SK-N-SH treated with all-trans-retinoic acid at 6 μM for 48 hours (cell line): ENCODE results near the gene MYO9A.
"Not testable (repeated sequence)": the region's sequence is repeated elsewhere in the genome, so short reads cannot be mapped to it uniquely, and the experiment has no call there.

Source experiments
- ATAC-seq: fragments of 200-7000 bp; cut with Tn5 transposase; 3 replicates; pipeline ENCODE4 v1.9.1; 2020; ENCODE audit warnings: mild to moderate bottlenecking, moderate library complexity
- ARNTL ChIP-seq: fragments of 450-650 bp; formaldehyde crosslinking; IDR thresholded peaks from 2 replicates; pipeline ENCODE4 v1.5.0; 2020; ENCODE audit warnings: low read depth, mild to moderate bottlenecking, moderate library complexity, borderline replicate concordance
- CREB5 ChIP-seq: fragments of 250-450 bp; sonication (Bioruptor Pico); IDR thresholded peaks from 2 replicates; pipeline ENCODE4 v1.5.1; 2020; ENCODE audit warnings: low read depth, mild to moderate bottlenecking, moderate library complexity
- CSDC2 ChIP-seq: fragments of 250-450 bp; sonication (Bioruptor Pico); IDR thresholded peaks from 2 replicates; pipeline ENCODE4 v1.5.0; 2020; ENCODE audit warnings: mild to moderate bottlenecking, moderate library complexity
- CSRNP3 ChIP-seq: fragments of 250-450 bp; sonication (Bioruptor Pico); IDR thresholded peaks from 2 replicates; pipeline ENCODE4 v1.5.1; 2021; ENCODE audit warnings: mild to moderate bottlenecking, moderate library complexity
- ESRRG ChIP-seq: fragments of 250-450 bp; sonication (Bioruptor Pico); IDR thresholded peaks from 2 replicates; pipeline ENCODE4 v1.6.1; 2021; ENCODE audit warnings: mild to moderate bottlenecking
- GLIS3 ChIP-seq: fragments of 250-450 bp; sonication (Bioruptor Pico); IDR thresholded peaks from 2 replicates; pipeline ENCODE4 v1.5.0; 2020; ENCODE audit warnings: mild to moderate bottlenecking, moderate library complexity
- ISL1 ChIP-seq: fragments of 250-450 bp; sonication (Bioruptor Pico); IDR thresholded peaks from 2 replicates; pipeline ENCODE4 v2.1.2; 2022; ENCODE audit warnings: mild to moderate bottlenecking, moderate library complexity
- PATZ1 ChIP-seq: fragments of 250-450 bp; sonication (Bioruptor Pico); IDR thresholded peaks from 2 replicates; pipeline ENCODE4 v1.8.0; 2020; ENCODE audit warnings: mild to moderate bottlenecking, moderate library complexity, borderline replicate concordance
- POU6F1 ChIP-seq: fragments of 250-450 bp; sonication (Bioruptor Pico); IDR thresholded peaks from 2 replicates; pipeline ENCODE4 v1.8.0; 2021; ENCODE audit warnings: low read depth, mild to moderate bottlenecking, moderate library complexity, borderline replicate concordance
- PPARA ChIP-seq: fragments of 250-450 bp; sonication (Bioruptor Pico); IDR thresholded peaks from 2 replicates; pipeline ENCODE4 v1.5.0; 2020; ENCODE audit warnings: mild to moderate bottlenecking, borderline replicate concordance
- RARB ChIP-seq: fragments of 250-450 bp; sonication (Bioruptor Pico); IDR thresholded peaks from 2 replicates; pipeline ENCODE4 v1.8.0; 2021; ENCODE audit warnings: mild to moderate bottlenecking, moderate library complexity
- SNAI2 ChIP-seq: fragments of 250-450 bp; sonication (Bioruptor Pico); IDR thresholded peaks from 2 replicates; pipeline ENCODE4 v1.5.0; 2020; ENCODE audit warnings: mild to moderate bottlenecking, moderate library complexity
- TCF4 ChIP-seq: fragments of 250-450 bp; sonication (Bioruptor Pico); IDR thresholded peaks from 2 replicates; pipeline ENCODE4 v1.8.0; 2021; ENCODE audit warnings: mild to moderate bottlenecking, moderate library complexity, borderline replicate concordance
- TOX ChIP-seq: fragments of 250-450 bp; sonication (Bioruptor Pico); IDR thresholded peaks from 2 replicates; pipeline ENCODE4 v1.8.0; 2021; ENCODE audit warnings: mild to moderate bottlenecking, moderate library complexity, borderline replicate concordance
- TSHZ2 ChIP-seq: fragments of 250-450 bp; sonication (Bioruptor Pico); IDR thresholded peaks from 2 replicates; pipeline ENCODE4 v1.5.0; 2020; ENCODE audit warnings: mild to moderate bottlenecking, moderate library complexity
- ZFP30 ChIP-seq: fragments of 450-650 bp; formaldehyde crosslinking; IDR thresholded peaks from 2 replicates; pipeline ENCODE4 v1.5.0; 2022; ENCODE audit warnings: mild to moderate bottlenecking, moderate library complexity
- ZNF565 ChIP-seq: fragments of 450-650 bp; formaldehyde crosslinking; conservative IDR thresholded peaks from 2 replicates; pipeline ENCODE4 v1.5.0; 2020; ENCODE audit warnings: low read depth, mild to moderate bottlenecking, moderate library complexity
- ZNF70 ChIP-seq: fragments of 450-650 bp; formaldehyde crosslinking; IDR thresholded peaks from 2 replicates; pipeline ENCODE4 v1.5.0; 2020; ENCODE audit warnings: mild to moderate bottlenecking, moderate library complexity
- ZNF8 ChIP-seq: fragments of 450-650 bp; formaldehyde crosslinking; IDR thresholded peaks from 2 replicates; pipeline ENCODE4 v1.5.0; 2020; ENCODE audit warnings: mild to moderate bottlenecking, moderate library complexity

MYO9A gene

GRCh38 chr15:72058585-72058984 is 59.4 kb downstream of the MYO9A start:
- no peak for TF ChIP-seq CSRNP3 (CRISPR knock-in tag)
- TF ChIP-seq RARB (CRISPR knock-in tag): no peak
- ATAC-seq: no peak

GRCh38 chr15:72057548-72058091 is 60.3 kb downstream of the MYO9A start:
- TF ChIP-seq ARNTL (CRISPR knock-in tag) (no peak), ZNF565 (no peak), PPARA (CRISPR knock-in tag) (no peak), TOX (no peak), RARB (CRISPR knock-in tag) (no peak), CSRNP3 (CRISPR knock-in tag) (no peak), TCF4 (CRISPR knock-in tag) (no peak), TSHZ2 (CRISPR knock-in tag) (no peak), GLIS3 (CRISPR knock-in tag) (no peak), SNAI2 (CRISPR knock-in tag) (no peak), ISL1 (no peak), ZFP30 (CRISPR knock-in tag) (no peak), POU6F1 (no peak), ZNF70 (CRISPR knock-in tag) (no peak), CSDC2 (CRISPR knock-in tag) (no peak), CREB5 (CRISPR knock-in tag) (no peak), ESRRG (no peak), PATZ1 (CRISPR knock-in tag) (no peak), ZNF8 (CRISPR knock-in tag) (no peak)
- no peak for ATAC-seq

GRCh38 chr15:72056217-72056616 is 61.7 kb downstream of the MYO9A start:
- not testable (repeated sequence) for ATAC-seq

- not testable (repeated sequence) for ATAC-seq
Measured at GRCh38 chr15:72053297-72053696, 64.7 kb downstream of the MYO9A start.
